GM18508 (cell line): ENCODE data around the gene DNAJB11.
"Not testable (repeated sequence)": the region's sequence is repeated elsewhere in the genome, so short reads cannot be mapped to it uniquely, and the experiment has no call there.

Source experiments
- ATAC-seq: cut with Tn5 transposase; IDR thresholded peaks from one replicate; pipeline ENCODE4 v1.9.1; 2021; ENCODE audit warnings: moderate number of reproducible peaks; ENCODE audit not compliant: insufficient read depth, unreplicated experiment

DNAJB11 gene

DNA sequence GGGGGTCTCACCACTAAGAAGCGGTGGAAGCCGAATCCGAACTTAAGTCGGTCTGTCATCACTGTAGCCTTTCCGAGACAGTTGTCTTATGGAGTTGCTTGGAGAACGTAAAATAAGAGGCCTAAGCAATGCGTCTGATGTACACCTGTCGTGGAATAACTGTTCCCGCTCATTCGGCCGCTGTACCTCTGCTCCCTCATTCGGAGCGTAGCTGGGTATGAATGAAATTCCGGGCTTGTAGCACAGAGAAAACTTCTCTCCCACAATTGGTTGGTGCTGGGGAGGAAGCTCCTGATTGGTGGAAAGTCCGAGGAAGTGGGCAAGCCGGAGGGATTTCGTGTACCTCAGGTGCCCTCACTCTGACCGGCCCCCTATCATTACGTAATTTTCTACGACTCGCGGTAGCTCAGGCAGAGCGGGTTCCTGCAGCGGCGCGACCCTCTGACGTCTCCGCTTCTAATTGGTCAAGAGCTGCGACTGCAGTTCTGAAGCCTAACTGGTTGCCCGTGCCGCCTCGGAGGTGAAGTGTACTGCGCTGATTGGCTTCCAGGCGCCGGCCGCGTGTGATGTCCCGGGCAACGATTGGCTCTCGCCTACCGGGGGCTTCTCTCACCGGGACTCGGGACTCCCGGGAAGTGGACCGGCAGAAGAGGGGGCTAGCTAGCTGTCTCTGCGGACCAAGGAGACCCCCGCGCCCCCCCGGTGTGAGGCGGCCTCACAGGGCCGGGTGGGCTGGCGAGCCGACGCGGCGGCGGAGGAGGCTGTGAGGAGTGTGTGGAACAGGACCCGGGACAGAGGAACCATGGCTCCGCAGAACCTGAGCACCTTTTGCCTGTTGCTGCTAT lies at the start of gene DNAJB11:
TSS of gene DNAJB11 (plus strand) at position 625 of the 845 bp plus-strand sequence. CDS start at position 803, 178 bp downstream.
- peak; percentile 82 for ATAC-seq

DNA sequence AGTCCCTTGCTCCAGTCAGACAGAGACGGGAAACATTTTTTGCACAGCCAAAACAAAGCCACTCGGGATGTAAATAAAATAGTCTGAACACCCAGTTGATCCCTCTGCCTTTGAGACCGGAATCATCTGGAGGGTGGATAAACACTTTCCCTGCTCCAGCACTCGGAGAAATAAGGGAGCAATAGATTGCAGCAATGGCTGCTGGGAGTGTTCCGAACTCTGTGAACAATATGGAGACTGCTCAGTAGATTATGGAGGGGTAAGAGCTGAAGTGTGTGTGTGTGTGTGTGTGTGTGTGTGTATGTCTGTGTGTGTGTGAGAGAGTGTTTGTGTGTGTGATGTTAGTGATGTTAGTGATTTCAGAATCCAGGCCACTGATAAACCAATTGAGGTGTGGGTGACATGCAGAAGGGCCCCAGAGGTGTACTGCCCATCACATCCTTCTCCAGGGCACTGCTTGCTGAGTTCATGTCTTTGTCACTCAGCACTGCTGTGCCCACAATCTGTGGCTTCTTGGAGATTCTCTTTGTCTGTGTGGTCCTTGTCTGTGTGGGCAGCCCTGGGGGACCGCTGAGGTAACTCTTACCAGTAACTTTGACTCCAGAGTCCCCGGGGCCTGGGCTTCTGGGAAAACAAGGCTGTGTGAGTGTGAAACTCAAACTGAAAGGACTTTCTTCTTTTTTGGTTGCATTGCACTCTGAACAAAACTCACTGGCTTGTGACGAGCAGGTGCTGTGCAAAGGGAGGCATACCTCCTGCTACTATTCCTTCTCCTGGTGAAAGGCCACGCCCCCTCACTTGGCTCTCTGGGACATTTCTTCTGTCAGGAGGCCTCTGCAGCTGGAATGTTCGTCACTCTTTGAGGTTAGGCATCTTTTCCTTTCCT lies 49.3 kb upstream of the DNAJB11 start:
- ATAC-seq = peak; percentile 54

DNA sequence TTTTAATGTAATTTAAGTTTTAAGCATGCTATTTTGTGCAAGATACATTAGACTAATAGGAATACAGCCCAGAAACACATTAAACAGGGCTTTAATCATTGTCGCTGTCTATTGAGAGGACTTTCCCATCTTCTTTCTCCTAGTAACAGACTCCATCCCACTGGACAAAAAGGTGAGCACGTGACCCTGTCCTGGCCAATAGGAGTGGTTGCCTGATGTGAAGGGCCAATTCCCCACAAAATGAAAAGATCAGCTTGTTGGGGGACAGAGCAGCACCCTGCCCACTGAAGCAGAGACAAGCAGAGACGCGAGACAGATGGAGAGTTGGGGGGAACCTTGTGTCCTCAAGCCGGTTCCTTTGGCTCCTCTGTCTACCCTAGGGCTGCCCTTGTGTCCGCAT lies 47.5 kb upstream of the DNAJB11 start:
- no peak for ATAC-seq

DNA sequence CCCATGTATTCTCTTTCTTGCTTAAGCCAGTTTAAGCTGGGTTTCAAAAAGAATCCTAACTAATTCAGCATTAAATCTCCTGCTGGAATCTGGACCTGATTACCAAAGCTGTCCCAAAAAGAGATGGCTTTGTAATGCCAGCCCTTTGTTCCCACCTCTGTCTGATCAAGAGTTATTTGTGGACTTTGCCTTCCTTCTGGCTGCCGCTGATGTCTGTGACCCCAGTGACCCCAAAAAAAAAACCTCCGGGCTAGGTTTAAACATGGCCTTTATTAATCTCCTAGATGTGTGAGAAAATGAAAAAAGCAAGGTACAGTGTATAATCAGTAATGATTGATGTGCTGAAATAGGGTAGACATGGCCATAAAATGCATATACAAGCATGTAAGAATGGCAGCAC lies 47.1 kb upstream of the DNAJB11 start:
- ATAC-seq = no peak

DNA sequence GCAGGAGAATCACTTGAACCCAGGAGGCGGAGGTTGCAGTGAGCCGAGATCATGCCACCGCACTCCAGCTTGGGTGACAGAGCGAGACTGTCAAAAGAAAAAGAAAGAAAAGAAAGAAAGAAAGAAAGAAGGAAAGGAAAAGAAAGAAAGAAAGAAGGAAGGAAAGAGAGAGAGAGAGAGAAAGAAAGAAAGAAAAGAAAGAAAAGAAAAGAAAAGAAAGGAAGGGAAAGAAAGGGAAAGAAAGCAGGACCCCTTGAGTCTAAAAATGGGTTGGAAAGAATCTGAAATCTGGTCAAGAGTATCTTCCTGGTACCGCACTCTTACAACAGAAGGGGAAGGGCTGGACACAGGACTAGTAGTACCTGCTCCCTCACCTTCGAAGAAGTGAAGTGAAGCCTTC lies 45.9 kb upstream of the DNAJB11 start:
- no peak for ATAC-seq

DNA sequence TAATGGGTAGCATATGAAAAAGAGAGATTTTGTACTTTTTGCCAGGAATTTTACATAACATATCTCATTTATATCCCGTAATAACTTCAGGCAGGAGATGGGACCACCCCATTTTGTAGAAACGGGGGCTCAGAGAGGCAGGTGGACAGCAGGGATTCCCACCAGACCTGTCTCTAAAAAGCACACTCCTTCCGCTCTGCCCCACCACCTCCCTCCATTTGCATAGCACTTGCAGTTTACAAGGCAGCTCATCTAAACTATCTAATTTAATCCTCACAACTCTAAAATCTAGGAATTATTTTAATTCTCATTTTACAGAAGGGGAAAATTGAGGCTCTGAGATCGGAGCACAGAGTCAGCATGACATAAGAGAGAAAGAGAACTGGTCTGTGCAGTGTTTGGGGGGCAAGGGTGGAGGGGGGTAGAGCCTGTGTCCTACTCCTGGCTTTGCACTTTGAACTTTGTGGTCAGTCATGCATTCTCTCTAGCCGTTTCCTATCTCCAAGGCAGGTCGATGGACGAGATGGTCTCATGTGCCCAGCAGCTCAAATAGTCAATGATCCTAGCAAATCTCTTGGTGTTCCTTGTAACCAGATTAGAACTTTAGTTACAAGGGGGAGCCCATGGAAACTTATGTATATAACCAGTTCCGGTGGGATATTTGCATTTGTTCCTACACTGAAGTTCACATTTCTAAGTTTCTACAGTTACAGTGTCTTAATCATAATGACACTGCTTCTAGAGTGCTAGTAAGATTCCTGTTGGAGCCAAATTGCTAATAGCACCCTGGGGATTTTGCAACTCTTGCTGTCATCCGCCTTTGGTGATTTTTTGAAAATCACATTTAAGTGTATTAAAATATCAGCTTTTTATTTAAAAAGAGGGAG lies 44.9 kb upstream of the DNAJB11 start:
- ATAC-seq = no peak

GRCh38 chr3:186526256-186526606 lies 44.3 kb upstream of the DNAJB11 start:
- no peak for ATAC-seq

GRCh38 chr3:186529201-186529999 lies 41.1 kb upstream of the DNAJB11 start:
- ATAC-seq = no peak

GRCh38 chr3:186530415-186530814 lies 40.1 kb upstream of the DNAJB11 start:
- no peak for ATAC-seq

GRCh38 chr3:186531694-186532093 lies 38.8 kb upstream of the DNAJB11 start:
- ATAC-seq = not testable (repeated sequence)

- ATAC-seq = peak; percentile 48
Measured at GRCh38 chr3:186532598-186533072, 37.9 kb upstream of the DNAJB11 start.

GRCh38 chr3:186534113-186534669 lies 36.3 kb upstream of the DNAJB11 start:
- peak; percentile 69 for ATAC-seq

DNA sequence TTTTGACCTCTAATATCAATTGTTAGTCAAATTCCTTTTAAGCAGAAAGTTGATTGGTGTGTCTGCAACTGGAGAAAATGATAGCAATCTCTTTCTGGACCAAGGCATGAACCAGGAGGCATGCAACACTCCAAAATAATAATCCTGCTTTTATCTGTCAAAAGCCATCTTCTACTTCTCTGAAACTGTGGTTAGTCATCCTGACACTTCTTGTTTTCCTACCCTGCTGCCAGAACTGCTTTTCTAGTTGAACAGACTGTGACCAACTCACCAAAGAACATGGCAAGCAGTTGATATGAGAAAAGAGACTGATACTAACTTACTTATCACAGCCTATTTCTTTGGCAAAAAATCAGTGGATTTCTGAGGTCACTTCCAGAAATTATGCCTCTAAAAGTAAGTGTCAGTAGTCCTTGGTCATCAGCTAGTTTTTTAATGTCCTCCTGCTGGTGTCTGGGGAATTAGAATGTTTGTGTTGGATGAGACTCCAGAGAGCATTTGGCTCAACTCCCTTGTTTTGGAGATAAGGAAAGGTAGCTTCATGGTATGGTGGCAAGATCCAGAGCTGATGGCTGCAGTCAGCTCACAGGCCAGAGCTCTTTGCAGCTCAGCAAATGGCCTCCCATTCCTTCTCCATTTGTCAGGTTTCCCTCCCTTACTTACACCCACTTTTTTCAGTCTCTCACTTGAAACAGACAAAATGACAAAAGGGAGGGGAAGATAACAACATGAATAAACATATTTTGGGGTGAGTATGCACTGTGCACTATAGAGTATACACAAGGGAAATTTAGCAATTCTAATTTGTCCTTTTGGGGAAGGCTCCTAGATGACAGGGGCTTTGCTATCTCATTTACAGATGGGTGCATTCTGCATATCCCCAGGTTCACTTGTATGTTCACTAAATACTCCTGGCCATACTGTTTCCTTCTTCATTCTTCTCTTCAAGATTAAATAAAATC lies 33.4 kb upstream of the DNAJB11 start:
- ATAC-seq = no peak

GRCh38 chr3:186538779-186539178 lies 31.7 kb upstream of the DNAJB11 start:
- no peak for ATAC-seq

DNA sequence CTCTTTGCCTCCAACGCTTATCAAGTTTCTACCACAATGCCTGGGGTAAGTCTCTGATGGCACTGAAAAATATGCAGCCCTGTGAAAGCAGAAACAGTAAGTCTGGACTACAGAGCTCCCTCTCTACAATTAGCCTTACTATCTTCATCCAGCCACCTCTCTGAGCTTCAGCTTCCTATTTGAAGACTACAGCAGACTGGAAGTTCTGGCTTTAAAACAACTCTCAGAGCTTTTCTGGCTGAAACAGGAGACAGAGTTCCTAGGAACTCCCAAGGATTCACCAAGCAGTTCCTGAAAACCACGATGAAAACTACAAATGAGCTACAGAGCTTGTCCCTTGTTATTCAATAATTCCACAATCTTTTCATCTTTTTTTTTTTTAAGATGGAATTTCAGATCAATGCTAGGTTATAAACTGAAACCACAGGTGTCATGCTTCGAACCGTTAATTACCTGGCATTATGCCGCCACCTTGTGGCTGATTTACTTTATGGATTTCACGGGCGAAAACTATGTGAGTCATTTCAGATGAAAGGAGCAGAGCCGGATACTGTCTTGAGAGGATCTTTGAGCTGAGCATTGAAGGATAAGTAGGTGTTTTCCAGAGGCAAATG lies 30.2 kb upstream of the DNAJB11 start:
- no peak for ATAC-seq

- no peak for ATAC-seq
Measured at GRCh38 chr3:186540835-186541226, 29.7 kb upstream of the DNAJB11 start.

DNA sequence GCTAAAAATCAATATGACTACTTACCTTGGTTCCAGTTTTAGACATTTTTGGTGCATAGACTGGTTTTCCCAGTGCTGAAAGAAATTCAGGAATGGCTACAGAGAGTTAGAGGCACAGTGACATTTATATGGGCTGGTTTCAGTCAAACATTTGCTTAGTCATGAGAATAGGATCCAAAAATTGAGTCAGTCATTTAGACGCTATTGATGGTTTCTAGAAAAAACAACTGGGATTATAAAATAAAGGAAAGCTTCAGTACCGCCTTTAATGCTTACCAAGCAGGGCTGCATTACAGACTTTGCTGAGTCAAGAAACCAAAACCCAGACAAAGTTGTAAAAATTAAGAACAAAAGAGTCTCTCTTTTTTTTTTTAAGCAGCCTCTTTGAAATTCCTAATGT lies 26.2 kb upstream of the DNAJB11 start, which contains the start of gene CRYGS:
TSS of gene CRYGS (minus strand) at position 100 of the 400 bp plus-strand sequence. CDS start at position 46, 54 bp downstream.
- ATAC-seq = no peak
